ENCODE results near the gene SH3BP5.
A peak's percentile ranks its signal among the peaks of the same experiment; 100 is the strongest.
"Not testable (repeated sequence)": the region's sequence is repeated elsewhere in the genome, so short reads cannot be mapped to it uniquely, and the experiment has no call there.

SH3BP5 gene

GRCh38 chr3:15368561-15369135 lies 36.3 kb upstream of the SH3BP5 start:
- no peak for TF ChIP-seq CTCF (IDR thresholded peaks at IDR 0.05; ENCODE audit: low read depth, low read length, missing control alignments)
- no peak for DNase-seq (ENCODE audit: low read depth)
- no peak overlapping the region for H3K4me3 ChIP-seq (ENCODE audit: low read depth, low read length)

GRCh38 chr3:15367059-15367458 lies 34.7 kb upstream of the SH3BP5 start:
- DNase-seq (ENCODE audit: low read depth), result no peak
- no peak for TF ChIP-seq CTCF (IDR thresholded peaks at IDR 0.05; ENCODE audit: low read depth, low read length, missing control alignments)
- H3K4me3 ChIP-seq (ENCODE audit: low read depth, low read length), result no peak overlapping the region

- DNase-seq (ENCODE audit: low read depth); H3K4me3 ChIP-seq (ENCODE audit: low read depth, low read length): not testable (repeated sequence)
Measured at GRCh38 chr3:15364078-15364477, 31.7 kb upstream of the SH3BP5 start.

GRCh38 chr3:15361494-15362214 lies 29.3 kb upstream of the SH3BP5 start:
- TF ChIP-seq CTCF (IDR thresholded peaks at IDR 0.05; ENCODE audit: low read depth, low read length, missing control alignments), result no peak
- DNase-seq (ENCODE audit: low read depth), result peak; percentile 97
- peak overlapping the region; percentile 1 for H3K4me3 ChIP-seq (ENCODE audit: low read depth, low read length)

- no peak for TF ChIP-seq CTCF (IDR thresholded peaks at IDR 0.05; ENCODE audit: low read depth, low read length, missing control alignments)
- no peak for DNase-seq (ENCODE audit: low read depth)
- H3K4me3 ChIP-seq (ENCODE audit: low read depth, low read length), result no peak overlapping the region
Measured at GRCh38 chr3:15360788-15361493, 28.6 kb upstream of the SH3BP5 start.

- TF ChIP-seq CTCF (IDR thresholded peaks at IDR 0.05; ENCODE audit: low read depth, low read length, missing control alignments), result no peak
- H3K4me3 ChIP-seq (ENCODE audit: low read depth, low read length), result no peak overlapping the region
Measured at GRCh38 chr3:15359677-15360397, 27.5 kb upstream of the SH3BP5 start.

GRCh38 chr3:15356651-15357061 lies 24.3 kb upstream of the SH3BP5 start:
- not testable (repeated sequence) for DNase-seq (ENCODE audit: low read depth); H3K4me3 ChIP-seq (ENCODE audit: low read depth, low read length)

More at GRCh38 chr3:15359677-15360397, 27.5 kb upstream of the SH3BP5 start:
- no peak for DNase-seq (ENCODE audit: low read depth)

Measured in GM12864 (cell line).